Spleen (tissue), 11 donors: ENCODE results near the gene ARHGAP25. TPM values are rescaled to one million over a fixed set of nuclear protein-coding genes. Genes with fewer than 3 reads are reported as not detected.

Experiments
- DNase-seq: peaks from one replicate; pipeline ENCODE4 v3.0.0-alpha.2; 2020
- H3K27ac ChIP-seq, 8 donors: fragments of 200-600 bp; sonication (generic) in 7 of 8; 1 replicate in 4 of 8; 2 replicates in 4 of 8; pipeline versions ENCODE4 v1.5.0 to v1.8.0; 2016 to 2021; ENCODE audit warnings: inconsistent platforms in 4 of 8, mild to moderate bottlenecking in 4 of 8, moderate library complexity in 1 of 8
- H3K27me3 ChIP-seq, 7 donors: fragments of 200-600 bp; sonication (generic) in 6 of 7; replicated peaks in 1 of 7; 1 replicate in 4 of 7; 2 replicates in 3 of 7; pipeline versions ENCODE4 v1.5.0 to v1.8.0; 2016 to 2021; ENCODE audit warnings: inconsistent platforms in 3 of 7, mild to moderate bottlenecking in 1 of 7
- H3K36me3 ChIP-seq, 6 donors: fragments of 200-600 bp; sonication (generic) in 5 of 6; 1 replicate in 4 of 6; 2 replicates in 2 of 6; pipeline versions ENCODE4 v1.5.0 to v1.8.0; 2016 to 2021; ENCODE audit warnings: inconsistent platforms in 2 of 6
- H3K4me1 ChIP-seq, 6 donors: fragments of 200-600 bp; sonication (generic) in 5 of 6; 1 replicate in 3 of 6; 2 replicates in 3 of 6; pipeline versions ENCODE4 v1.5.0 to v1.8.0; 2016 to 2021; ENCODE audit warnings: inconsistent platforms in 3 of 6
- H3K4me3 ChIP-seq, 8 donors: fragments of 200-600 bp; sonication (generic) in 7 of 8; 1 replicate in 4 of 8; 2 replicates in 4 of 8; pipeline versions ENCODE4 v1.5.0 to v1.8.0; 2016 to 2021; ENCODE audit warnings: inconsistent platforms in 4 of 8, mild to moderate bottlenecking in 4 of 8, moderate library complexity in 2 of 8
- H3K9me3 ChIP-seq, 8 donors: fragments of 200-600 bp; sonication (generic) in 7 of 8; 1 replicate in 4 of 8; 2 replicates in 4 of 8; pipeline versions ENCODE4 v1.5.0 to v1.8.0; 2016 to 2021; ENCODE audit warnings: inconsistent platforms in 4 of 8
- POLR2A ChIP-seq, 3 donors: fragments of 450-650 bp; IDR thresholded peaks; one replicate each; pipeline ENCODE4 v1.5.1; 2017; ENCODE audit warnings: antibody characterized with exemption in 3 of 3, mild to moderate bottlenecking in 1 of 3
- POLR2AphosphoS5 ChIP-seq, 3 donors: sonication (generic); formaldehyde crosslinking; IDR thresholded peaks; one replicate each; pipeline ENCODE4 v1.5.1; 2017; ENCODE audit warnings: antibody characterized with exemption in 3 of 3
- WGBS, 5 donors: extraction: QIAGEN DNeasy Blood & Tissue Kit in 3 of 5; methylation state at CpG; one replicate each; pipeline versions ENCODE4 v1.1.5 to v1.1.7; 2013 to 2018; 5-methylcytosine and 5-hydroxymethylcytosine counted together
- intact Hi-C: fragments of 100-400 bp; cut with DNase I; formaldehyde crosslinking; loops from one replicate; pipeline ENCODE4 v1.15.0; 2023; ENCODE audit warnings: low total_unique reads
- polyA plus RNA-seq, 3 donors: library from polyadenylated mRNA; stranded (reverse); fragments of 200-250 nt; gene quantifications; one replicate each; pipeline ENCODE4 v1.2.1, GENCODE V29; 2013
- total RNA-seq, 7 donors: library from RNA; depleted of rRNA in 3 of 7; stranded (reverse); fragments of >200 nt in 3 of 7; fragmentation: NEBNext Ultra II Directional in 4 of 7; extraction: Animal tissue kit (Norgen Biotek cat#: 25700) in 4 of 7; gene quantifications; one replicate each; pipeline versions ENCODE4 v1.1.0 to v1.2.1, GENCODE V29; 2016 to 2021
- TF ChIP-seq, protein P1 (sequence below), 11 experiments: fragments of 200-600 bp in 7 of 11; fragments of 450-650 bp in 4 of 11; sonication (generic) in 4 of 11; IDR thresholded peaks in 8 of 11; conservative IDR thresholded peaks in 3 of 11; 1 replicate in 7 of 11; 2 replicates in 4 of 11; pipeline versions ENCODE4 v1.4.0 to v1.8.0; 2016 to 2021; ENCODE audit warnings: antibody characterized with exemption in 11 of 11, inconsistent platforms in 4 of 11, mild to moderate bottlenecking in 1 of 11
- donor health status: healthy with polysubstance abuse.
- donor health status: DM: no; HTN: no; CAD: no; lungs with moderate emphysema.
- donor health status: DM: no; HTN: no; CAD: no.
- donor health status: Bipolar disorder and iron deficiency.
- donor health status: healthy.
- donor health status: DM: no; HTN: no; CAD: no.
- donor health status: DM: yes; HTN: yes; CAD: no.

The ARHGAP25 gene
- total and polyA plus RNA-seq, 10 donors: 72.0 to 173 (median 130) TPM

- H3K36me3 ChIP-seq: no peaks in the 10 kb centered on the region
- no peaks in the 10 kb centered on the region for H3K9me3 ChIP-seq
- intact Hi-C loops: no loop called here
- TF ChIP-seq POLR2A (IDR thresholded peaks at IDR 0.05) (no peak), POLR2AphosphoS5 (IDR thresholded peaks at IDR 0.05) (no peak)
- TF ChIP-seq, protein P1, sequence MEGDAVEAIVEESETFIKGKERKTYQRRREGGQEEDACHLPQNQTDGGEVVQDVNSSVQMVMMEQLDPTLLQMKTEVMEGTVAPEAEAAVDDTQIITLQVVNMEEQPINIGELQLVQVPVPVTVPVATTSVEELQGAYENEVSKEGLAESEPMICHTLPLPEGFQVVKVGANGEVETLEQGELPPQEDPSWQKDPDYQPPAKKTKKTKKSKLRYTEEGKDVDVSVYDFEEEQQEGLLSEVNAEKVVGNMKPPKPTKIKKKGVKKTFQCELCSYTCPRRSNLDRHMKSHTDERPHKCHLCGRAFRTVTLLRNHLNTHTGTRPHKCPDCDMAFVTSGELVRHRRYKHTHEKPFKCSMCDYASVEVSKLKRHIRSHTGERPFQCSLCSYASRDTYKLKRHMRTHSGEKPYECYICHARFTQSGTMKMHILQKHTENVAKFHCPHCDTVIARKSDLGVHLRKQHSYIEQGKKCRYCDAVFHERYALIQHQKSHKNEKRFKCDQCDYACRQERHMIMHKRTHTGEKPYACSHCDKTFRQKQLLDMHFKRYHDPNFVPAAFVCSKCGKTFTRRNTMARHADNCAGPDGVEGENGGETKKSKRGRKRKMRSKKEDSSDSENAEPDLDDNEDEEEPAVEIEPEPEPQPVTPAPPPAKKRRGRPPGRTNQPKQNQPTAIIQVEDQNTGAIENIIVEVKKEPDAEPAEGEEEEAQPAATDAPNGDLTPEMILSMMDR (IDR thresholded peaks at IDR 0.05 in 8 of 11, conservative IDR thresholded peaks at IDR 0.05 in 3 of 11): no peak
- H3K4me3 ChIP-seq: peak overlapping the region in 1 of 8 donors; percentile 42
- WGBS, 5 donors: 26 to 38% (median 31%) methylated on average over 7 of the region's 7 CpGs
- no peaks in the 10 kb centered on the region for H3K27me3 ChIP-seq
- peaks cover 3 to 48% (median 30%) of the 10 kb centered on the region in 6 donors for H3K4me1 ChIP-seq
- H3K27ac ChIP-seq: peak overlapping the region; percentile 40 to 84 (median 75)
- DNase-seq: no peak
Observed at GRCh38 chr2:68689553-68690537, 44.8 kb upstream of the ARHGAP25 start.

DNA sequence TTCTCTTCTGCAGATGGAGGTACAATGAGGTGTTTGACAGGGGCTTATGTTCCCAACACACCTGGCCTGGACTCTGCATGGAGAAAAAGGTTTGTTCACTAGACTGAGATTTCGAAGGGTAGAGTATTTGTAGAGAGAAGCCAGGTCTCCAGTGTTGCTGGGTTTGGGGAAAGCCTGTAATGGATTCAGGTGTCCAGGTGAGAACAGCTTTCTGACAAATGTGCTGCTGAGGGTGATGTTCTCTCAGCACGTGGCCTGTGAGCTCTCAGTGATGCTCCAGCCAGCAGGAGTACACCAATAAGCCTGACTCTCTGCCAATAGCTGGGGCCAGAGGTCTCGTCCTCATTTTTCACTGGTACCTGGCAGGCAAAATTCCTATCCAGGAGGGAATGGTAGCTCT is 43.8 kb upstream of the ARHGAP25 start:
- intact Hi-C loops: no loop called here
- Histone ChIP-seq H3K4me3 (no peak overlapping the region), H3K36me3 (no peaks in the 10 kb centered on the region), H3K9me3 (no peaks in the 10 kb centered on the region), H3K4me1 (peaks cover 3 to 48% (median 30%) of the 10 kb centered on the region in 6 donors), H3K27me3 (no peaks in the 10 kb centered on the region), H3K27ac (peak overlapping the region in 7 of 8 donors; percentile 29 to 84 (median 78))
- DNase-seq: no peak
- WGBS, 5 donors: 78 to 95% (median 86%) methylated on average over 3 of the region's 3 CpGs
- TF ChIP-seq POLR2A (IDR thresholded peaks at IDR 0.05) (no peak), POLR2AphosphoS5 (IDR thresholded peaks at IDR 0.05) (no peak)
- TF ChIP-seq, protein P1 (IDR thresholded peaks at IDR 0.05 in 8 of 11, conservative IDR thresholded peaks at IDR 0.05 in 3 of 11): no peak

GRCh38 chr2:68692511-68692910 is 42.1 kb upstream of the ARHGAP25 start:
- H3K27ac ChIP-seq: peak overlapping the region in 2 of 8 donors; percentile 12 to 16
- DNase-seq: no peak
- intact Hi-C loops: no loop called here
- H3K9me3 ChIP-seq: no peaks in the 10 kb centered on the region
- peaks cover 3 to 48% (median 30%) of the 10 kb centered on the region in 6 donors for H3K4me1 ChIP-seq
- H3K27me3 ChIP-seq: no peaks in the 10 kb centered on the region
- no peaks in the 10 kb centered on the region for H3K36me3 ChIP-seq
- 33 to 78% (median 54%) methylated on average over 1 of the region's 1 CpG for WGBS, 5 donors
- no peak overlapping the region for H3K4me3 ChIP-seq
- TF ChIP-seq, protein P1 (IDR thresholded peaks at IDR 0.05 in 8 of 11, conservative IDR thresholded peaks at IDR 0.05 in 3 of 11): no peak
- TF ChIP-seq POLR2A (IDR thresholded peaks at IDR 0.05) (no peak), POLR2AphosphoS5 (IDR thresholded peaks at IDR 0.05) (no peak)

- TF ChIP-seq POLR2A (IDR thresholded peaks at IDR 0.05) (no peak), POLR2AphosphoS5 (IDR thresholded peaks at IDR 0.05) (no peak)
- TF ChIP-seq, protein P1 (IDR thresholded peaks at IDR 0.05 in 8 of 11, conservative IDR thresholded peaks at IDR 0.05 in 3 of 11): no peak
- Histone ChIP-seq H3K4me1 (peaks cover 3 to 47% (median 29%) of the 10 kb centered on the region in 6 donors), H3K27me3 (no peaks in the 10 kb centered on the region), H3K27ac (no peak overlapping the region), H3K36me3 (no peaks in the 10 kb centered on the region), H3K4me3 (no peak overlapping the region), H3K9me3 (no peaks in the 10 kb centered on the region)
- WGBS, 5 donors: 75 to 100% (median 94%) methylated on average over 2 of the region's 2 CpGs
- intact Hi-C loops: no loop called here
- DNase-seq: no peak
Observed at GRCh38 chr2:68693951-68694350, 40.7 kb upstream of the ARHGAP25 start.
